GM12872 (cell line): ENCODE results near the gene SERINC5.

Source experiments
- CTCF ChIP-seq: IDR thresholded peaks from 3 replicates; pipeline ENCODE4 v1.5.1; 2011; ENCODE audit warnings: low read depth, mild to moderate bottlenecking, low read length, moderate library complexity; ENCODE audit not compliant: insufficient read depth

SERINC5 gene

GRCh38 chr5:80109646-80110478 lies 146.0 kb downstream of the SERINC5 start:
- no peak for TF ChIP-seq CTCF

- no peak for TF ChIP-seq CTCF
These were observed 148.9 kb downstream of the SERINC5 start for GRCh38 chr5:80106916-80107315.

GRCh38 chr5:80105698-80106439 lies 150.0 kb downstream of the SERINC5 start:
- no peak for TF ChIP-seq CTCF

- no peak for TF ChIP-seq CTCF
These were observed 152.5 kb downstream of the SERINC5 start for GRCh38 chr5:80103371-80103770.

GRCh38 chr5:80101993-80102392 lies 153.9 kb downstream of the SERINC5 start:
- no peak for TF ChIP-seq CTCF

- no peak for TF ChIP-seq CTCF
These were observed 158.4 kb downstream of the SERINC5 start for GRCh38 chr5:80097451-80097850.

- TF ChIP-seq CTCF = no peak
These were observed 161.6 kb downstream of the SERINC5 start for GRCh38 chr5:80094236-80094738.
